GM06990 (cell line): ENCODE results near the gene TSPAN11.

Source experiments
- DNase-seq: peaks from one replicate; pipeline ENCODE4 v3.0.0-alpha.2; 2011; ENCODE audit not compliant: insufficient read length; ENCODE audit errors: extremely low read depth
- H3K27me3 ChIP-seq: replicated peaks from 2 replicates; pipeline ENCODE4 v1.6.0; 2011; ENCODE audit warnings: low read length; ENCODE audit not compliant: control insufficient read depth, insufficient read depth
- H3K36me3 ChIP-seq: 2 replicates; pipeline ENCODE4 v1.5.1; 2011; ENCODE audit warnings: low read length; ENCODE audit not compliant: control insufficient read depth, insufficient read depth
- H3K4me3 ChIP-seq: replicated peaks from 2 replicates; pipeline ENCODE4 v1.5.1; 2011; ENCODE audit warnings: low read depth, mild to moderate bottlenecking, control low read depth, low read length
- TF ChIP-seq, protein P1 (sequence below): IDR thresholded peaks from 2 replicates; pipeline ENCODE4 v1.5.1; 2011; ENCODE audit warnings: low read length, control low read depth, mild to moderate bottlenecking, inconsistent platforms; ENCODE audit not compliant: insufficient read depth, poor library complexity, severe bottlenecking

Gene TSPAN11

GRCh38 chr12:31007153-31007495, 80.6 kb downstream of the TSPAN11 start:
- no peak for DNase-seq

DNA sequence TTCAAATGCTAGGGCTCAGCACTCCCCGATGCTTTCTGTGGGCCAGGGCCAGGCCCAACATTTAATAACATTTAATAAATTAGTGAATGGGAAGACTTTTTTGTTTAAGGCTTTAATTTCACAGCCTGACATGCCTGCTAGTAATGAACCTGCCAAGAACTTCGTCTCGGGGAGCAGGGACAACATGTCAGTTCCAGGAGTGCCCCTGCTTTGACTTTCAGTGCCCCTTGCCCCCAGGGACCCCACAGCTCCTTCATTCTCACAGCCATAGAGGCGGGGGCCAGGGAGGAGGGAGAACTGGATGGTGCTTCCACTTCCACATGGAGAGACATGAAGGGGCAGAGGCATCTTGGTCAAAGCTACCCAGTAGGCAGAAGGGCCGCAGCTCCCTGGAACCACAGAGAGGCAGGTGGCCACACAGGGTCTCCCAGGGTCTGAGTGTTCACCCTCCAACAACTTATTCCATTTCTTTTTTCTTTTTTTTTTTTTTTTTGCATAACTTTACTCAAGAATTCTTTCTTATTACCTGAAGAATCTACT, 81.2 kb downstream of the TSPAN11 start:
- Histone ChIP-seq H3K4me3 (no peak overlapping the region), H3K36me3 (no peaks in the 10 kb centered on the region), H3K27me3 (no peaks in the 10 kb centered on the region)
- DNase-seq = no peak
- TF ChIP-seq, protein P1, sequence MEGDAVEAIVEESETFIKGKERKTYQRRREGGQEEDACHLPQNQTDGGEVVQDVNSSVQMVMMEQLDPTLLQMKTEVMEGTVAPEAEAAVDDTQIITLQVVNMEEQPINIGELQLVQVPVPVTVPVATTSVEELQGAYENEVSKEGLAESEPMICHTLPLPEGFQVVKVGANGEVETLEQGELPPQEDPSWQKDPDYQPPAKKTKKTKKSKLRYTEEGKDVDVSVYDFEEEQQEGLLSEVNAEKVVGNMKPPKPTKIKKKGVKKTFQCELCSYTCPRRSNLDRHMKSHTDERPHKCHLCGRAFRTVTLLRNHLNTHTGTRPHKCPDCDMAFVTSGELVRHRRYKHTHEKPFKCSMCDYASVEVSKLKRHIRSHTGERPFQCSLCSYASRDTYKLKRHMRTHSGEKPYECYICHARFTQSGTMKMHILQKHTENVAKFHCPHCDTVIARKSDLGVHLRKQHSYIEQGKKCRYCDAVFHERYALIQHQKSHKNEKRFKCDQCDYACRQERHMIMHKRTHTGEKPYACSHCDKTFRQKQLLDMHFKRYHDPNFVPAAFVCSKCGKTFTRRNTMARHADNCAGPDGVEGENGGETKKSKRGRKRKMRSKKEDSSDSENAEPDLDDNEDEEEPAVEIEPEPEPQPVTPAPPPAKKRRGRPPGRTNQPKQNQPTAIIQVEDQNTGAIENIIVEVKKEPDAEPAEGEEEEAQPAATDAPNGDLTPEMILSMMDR = no peak

More at GRCh38 chr12:31007153-31007495, 80.6 kb downstream of the TSPAN11 start:
- H3K4me3 ChIP-seq = no peak overlapping the region
- no peaks in the 10 kb centered on the region for H3K36me3 ChIP-seq
- H3K27me3 ChIP-seq = no peaks in the 10 kb centered on the region
- TF ChIP-seq, protein P1 = no peak

DNA sequence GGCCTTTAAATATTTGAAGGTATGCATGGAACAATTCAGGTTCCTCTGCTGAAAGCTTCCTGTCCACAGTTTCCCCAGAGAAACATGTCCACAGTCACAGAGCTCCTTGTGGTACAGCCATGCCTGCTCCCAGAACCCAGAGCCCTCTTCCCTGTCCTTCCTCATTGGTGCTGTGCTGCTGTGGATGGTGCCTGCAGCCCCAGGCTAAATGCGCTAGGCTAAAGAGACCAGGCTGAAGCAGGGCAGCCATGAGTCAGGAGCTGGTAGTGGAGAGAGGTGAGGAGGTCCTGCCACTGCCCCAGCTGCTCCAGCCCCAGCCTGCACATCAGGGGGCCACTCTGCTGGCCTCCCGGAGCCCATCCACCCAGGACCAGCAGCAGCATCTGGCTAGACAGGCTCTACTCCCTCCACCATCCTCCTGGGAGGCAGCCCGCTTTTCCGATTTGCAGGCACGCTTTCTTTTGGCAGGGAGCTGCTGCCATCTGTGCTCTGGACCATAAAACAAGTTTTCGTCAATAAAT, 81.8 kb downstream of the TSPAN11 start:
- H3K4me3 ChIP-seq = no peak overlapping the region
- H3K36me3 ChIP-seq = no peaks in the 10 kb centered on the region
- H3K27me3 ChIP-seq = no peaks in the 10 kb centered on the region
- TF ChIP-seq, protein P1 = no peak
- DNase-seq = no peak

DNA sequence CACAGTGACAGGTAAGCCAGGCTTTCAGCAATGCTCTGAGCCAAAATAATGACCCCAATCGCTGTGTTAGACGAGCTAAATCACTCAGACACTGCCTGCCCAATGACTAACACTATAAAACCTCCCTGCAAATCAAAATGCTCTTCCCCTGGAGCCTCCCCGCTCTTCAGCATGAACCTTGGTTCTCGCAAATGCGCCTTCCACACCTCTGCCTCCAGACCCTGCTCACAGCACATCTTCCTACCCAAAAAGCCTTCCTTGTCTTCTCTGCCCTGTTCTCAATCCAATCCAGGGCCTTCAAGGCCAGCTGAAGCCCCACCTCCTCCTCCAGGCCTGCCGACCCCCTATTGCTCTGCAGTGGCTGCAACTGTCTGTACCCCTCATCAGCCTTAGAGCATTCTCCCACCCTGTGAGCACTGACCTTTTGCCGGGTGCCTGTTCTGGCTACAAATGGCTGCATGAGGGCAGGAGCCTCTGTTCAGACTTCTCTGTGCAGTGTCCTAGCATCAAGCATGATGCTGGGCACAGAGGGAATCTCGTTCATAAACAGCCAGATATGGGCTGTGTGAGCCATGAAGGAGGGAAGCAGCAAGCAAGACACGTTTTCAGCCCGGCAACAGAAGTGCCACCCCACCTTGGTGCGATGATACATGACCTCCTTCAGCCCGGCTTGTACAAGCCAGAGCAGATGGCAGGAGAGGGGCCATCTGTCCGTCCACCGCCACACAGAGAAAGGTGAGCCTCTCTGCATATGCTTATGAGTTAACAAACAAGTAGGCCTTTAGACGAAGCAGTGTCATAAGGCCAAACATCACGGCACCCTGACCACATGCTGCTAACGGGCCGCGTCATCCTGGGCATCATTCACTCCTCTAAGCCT, 82.7 kb downstream of the TSPAN11 start:
- Histone ChIP-seq H3K4me3 (no peak overlapping the region), H3K27me3 (no peaks in the 10 kb centered on the region), H3K36me3 (no peaks in the 10 kb centered on the region)
- no peak for DNase-seq
- TF ChIP-seq, protein P1 = no peak

DNA sequence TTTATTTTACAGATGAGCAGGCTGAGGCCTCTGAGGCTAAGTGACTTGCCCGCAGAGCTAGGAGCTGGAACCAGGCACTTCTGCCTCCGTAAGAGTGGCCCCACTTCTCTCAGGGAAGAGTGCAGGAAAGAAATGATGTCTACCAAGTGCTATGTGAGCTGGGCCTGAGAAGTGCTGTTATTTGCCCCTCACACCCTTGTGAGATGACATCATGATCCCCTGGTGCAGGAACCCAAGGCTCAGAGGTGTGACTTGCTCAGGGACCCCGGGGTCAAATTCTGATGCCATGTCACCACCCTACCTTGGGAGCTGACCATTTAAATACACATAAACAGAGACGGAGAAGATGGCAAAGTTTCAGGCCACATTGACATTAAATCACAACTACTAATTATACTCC, 83.4 kb downstream of the TSPAN11 start:
- H3K4me3 ChIP-seq = no peak overlapping the region

More for the DNA sequence above, 83.4 kb downstream of the TSPAN11 start:
- DNase-seq = no peak
- Histone ChIP-seq H3K36me3 (no peaks in the 10 kb centered on the region), H3K27me3 (no peaks in the 10 kb centered on the region)
- TF ChIP-seq, protein P1 = no peak
